LNCAP (cell line): ENCODE data around the gene HSH2D.

Experiments used
- TF ChIP-seq, protein P1 (sequence below): fragments of 450-650 bp; IDR thresholded peaks from 2 replicates; pipeline ENCODE4 v1.5.1; 2017; ENCODE audit warnings: mild to moderate bottlenecking

The HSH2D gene

DNA sequence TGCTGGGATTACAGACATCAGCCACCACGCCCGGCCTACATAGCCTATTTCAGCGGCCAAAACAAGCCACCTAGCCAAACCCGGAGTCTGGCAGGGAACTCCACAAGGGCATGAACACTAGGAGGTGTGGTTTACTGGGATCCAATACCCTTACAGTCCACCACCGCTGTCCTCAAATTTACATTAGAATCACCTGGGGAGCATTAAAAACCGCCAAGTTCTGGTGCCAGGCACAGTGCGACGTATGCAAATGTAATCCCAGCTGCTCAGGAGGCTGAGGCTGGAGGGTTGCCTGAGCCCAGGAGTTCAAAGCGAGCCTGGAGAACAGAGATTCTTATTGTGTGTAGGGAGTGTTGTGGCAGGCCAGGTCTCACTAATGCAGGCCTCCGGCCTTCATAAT is 50.0 kb downstream of the HSH2D start:
- TF ChIP-seq, protein P1, sequence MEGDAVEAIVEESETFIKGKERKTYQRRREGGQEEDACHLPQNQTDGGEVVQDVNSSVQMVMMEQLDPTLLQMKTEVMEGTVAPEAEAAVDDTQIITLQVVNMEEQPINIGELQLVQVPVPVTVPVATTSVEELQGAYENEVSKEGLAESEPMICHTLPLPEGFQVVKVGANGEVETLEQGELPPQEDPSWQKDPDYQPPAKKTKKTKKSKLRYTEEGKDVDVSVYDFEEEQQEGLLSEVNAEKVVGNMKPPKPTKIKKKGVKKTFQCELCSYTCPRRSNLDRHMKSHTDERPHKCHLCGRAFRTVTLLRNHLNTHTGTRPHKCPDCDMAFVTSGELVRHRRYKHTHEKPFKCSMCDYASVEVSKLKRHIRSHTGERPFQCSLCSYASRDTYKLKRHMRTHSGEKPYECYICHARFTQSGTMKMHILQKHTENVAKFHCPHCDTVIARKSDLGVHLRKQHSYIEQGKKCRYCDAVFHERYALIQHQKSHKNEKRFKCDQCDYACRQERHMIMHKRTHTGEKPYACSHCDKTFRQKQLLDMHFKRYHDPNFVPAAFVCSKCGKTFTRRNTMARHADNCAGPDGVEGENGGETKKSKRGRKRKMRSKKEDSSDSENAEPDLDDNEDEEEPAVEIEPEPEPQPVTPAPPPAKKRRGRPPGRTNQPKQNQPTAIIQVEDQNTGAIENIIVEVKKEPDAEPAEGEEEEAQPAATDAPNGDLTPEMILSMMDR: no peak

DNA sequence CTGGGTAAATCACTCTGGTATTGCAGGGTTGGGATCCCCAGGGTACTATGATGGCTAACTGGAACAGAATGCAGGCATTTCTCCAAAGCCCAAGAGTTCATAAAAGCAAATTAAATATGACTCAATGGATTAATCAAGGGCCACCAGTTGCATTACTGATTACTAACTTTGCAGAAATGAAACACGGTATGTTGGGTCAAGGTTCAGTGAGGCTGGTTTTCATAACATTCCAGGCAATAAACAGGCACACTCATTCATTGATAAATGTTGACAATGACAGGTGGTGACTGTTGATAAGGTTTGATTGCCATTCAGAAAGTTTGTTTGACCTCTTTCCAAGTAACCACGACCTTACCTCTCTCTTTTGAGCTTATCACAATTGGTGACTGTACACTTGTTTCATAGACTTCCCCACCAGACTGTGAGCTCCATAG is 53.7 kb downstream of the HSH2D start:
- TF ChIP-seq, protein P1: no peak

DNA sequence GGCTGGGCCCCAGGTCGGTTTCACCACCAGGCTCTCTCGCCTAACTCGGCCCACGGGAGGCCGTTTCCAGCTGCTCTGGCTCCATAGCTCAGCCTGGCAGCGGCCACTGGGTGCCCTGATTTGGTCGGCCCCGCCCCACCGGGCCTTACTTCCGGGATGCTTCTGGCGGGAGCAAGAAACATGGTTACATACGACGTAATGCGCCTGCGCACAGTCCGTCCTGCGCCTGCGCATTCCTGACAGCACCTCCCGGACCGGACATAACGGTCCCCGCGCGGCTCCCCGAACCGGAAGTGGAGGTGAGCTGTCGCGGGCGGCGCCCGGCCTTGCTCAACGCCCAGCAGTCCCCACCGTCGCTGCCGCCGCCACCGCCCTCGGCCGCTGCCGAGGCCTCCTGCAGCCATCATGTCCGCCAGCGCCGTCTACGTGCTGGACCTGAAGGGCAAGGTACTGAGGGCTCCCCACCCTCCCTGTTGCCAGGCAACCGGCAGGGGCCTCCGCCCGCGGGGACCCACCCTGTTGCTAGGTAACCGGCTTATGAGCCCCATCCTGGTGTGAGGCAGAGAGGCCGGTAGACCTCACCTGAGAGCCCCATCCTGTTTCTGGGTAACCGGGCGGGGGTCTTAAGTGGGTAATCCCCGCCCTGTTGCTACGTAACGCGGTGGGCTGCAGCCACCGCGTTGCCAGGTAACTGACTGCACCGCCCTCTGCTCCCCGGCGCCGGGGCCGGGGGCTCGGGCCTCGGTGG is 54.3 kb downstream of the HSH2D start, which contains the start of gene AP1M1:
AP1M1 (plus strand) TSS at position 290 of the 748 bp plus-strand sequence; CDS start at position 406, 116 bp downstream.
- TF ChIP-seq, protein P1: no peak

DNA sequence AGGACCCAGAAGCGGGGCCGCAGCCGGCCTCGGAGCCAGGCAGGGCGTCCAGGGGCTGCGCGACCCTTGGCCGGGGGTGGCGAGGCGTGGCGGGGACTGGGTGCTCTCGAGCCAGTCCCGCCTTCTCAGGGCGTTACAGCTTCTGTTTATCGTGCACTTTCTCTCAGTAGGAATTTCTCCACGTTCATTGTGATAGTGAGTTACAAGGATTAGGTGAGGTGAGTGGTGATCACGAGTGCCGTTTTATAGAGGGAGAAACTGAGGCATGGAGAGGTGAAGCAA is 54.8 kb downstream of the HSH2D start:
- TF ChIP-seq, protein P1: no peak

DNA sequence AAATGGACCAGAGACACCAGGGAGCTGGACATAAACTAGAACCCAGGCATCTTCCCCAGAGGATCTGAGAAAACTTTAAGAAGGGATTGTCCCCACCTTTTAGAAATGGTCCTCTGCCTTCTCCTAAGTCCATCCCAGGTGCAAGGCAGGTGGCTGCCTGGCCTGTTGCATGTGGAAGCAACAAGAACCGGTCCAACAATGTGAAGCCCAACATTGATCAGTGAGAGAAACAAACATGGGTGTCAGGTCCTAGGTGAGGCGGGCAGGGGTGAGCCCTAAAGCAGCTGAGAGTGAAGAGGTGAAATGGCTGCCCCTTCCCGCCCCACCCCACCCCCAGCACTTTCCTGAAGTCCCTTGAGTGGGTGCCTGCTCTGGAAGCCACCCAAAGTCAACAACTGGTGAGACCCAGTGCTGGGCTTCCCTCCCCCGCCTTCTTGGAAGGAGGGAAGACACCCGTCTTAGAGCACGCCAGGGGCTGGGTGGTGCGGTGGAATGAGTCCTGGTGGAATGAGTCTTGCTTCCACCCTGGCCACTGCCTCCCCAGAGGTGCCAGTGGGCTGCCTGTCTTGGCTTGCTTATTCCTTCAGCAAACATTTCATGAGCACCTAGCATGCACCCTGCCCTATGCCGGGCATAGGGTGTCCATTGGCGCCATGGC is 55.9 kb downstream of the HSH2D start:
- TF ChIP-seq, protein P1: no peak

DNA sequence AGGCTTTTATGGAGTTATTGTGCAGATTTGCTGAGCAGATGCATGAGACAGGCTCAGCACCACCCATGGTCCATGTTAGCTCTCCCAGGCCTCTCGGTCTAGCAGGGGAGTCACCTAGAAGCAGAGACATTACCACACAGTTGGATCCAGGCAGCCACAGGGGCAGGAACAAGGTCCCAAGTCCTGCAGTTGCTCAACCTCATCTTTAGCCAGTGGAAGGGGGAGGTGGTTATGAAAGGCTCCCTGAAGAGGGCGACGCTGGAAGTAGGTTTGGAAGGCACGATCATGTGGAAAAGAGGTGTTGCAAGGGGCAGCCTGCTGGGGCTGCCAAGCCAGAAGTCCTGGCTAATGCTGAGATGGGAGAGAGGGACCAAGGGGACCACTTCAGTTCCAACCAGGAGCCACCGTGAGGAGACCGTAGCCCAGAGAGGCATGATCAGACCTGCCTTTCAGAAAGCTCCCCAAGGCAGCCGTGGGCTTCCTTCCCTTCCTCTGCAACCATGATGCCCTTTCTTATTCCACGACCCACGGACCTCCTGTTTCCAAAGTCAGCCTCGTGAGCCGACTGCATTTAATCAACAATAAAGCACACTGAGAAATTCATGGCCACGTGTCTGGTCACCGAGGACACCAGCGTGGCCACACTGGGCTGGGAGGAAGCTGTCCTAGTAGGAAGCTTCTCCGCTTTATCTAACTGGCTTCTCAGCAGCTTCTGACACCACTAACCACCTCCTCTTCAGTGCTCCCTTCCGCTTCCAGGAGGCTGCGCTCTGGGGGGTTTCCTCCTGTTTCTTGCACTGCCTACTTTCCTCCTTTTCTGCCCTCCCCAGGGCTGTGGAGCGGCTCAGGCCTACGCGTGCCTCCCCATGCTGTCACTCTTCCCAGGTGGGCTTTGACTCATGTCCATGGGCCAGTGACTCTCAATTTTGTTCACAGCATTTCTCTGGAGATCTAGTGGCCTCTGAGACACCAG is 56.8 kb downstream of the HSH2D start:
- TF ChIP-seq, protein P1: no peak

DNA sequence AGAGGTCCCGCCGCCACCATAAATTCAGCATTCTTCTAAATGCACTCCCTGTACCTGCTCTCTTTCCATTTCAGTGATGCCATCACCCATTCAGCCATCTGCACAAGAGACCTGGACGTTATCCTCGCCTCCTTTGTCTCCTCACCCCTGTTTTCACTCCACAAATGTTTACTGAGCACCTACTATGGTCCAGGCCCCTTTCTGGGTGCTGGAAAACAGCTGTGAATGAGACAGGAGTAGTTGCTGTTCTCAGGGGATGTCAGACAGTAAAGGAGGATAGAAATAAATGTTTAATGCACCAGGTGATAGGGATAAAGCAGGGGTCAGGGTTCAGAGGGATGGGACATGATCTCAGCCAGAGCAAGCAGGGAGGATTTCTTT is 57.5 kb downstream of the HSH2D start:
- TF ChIP-seq, protein P1: no peak
